ENCODE data around the gene PPP1R13B. TPM values are rescaled to one million over a fixed set of nuclear protein-coding genes. Genes with fewer than 3 reads are reported as not detected.

Gene PPP1R13B, protein sequence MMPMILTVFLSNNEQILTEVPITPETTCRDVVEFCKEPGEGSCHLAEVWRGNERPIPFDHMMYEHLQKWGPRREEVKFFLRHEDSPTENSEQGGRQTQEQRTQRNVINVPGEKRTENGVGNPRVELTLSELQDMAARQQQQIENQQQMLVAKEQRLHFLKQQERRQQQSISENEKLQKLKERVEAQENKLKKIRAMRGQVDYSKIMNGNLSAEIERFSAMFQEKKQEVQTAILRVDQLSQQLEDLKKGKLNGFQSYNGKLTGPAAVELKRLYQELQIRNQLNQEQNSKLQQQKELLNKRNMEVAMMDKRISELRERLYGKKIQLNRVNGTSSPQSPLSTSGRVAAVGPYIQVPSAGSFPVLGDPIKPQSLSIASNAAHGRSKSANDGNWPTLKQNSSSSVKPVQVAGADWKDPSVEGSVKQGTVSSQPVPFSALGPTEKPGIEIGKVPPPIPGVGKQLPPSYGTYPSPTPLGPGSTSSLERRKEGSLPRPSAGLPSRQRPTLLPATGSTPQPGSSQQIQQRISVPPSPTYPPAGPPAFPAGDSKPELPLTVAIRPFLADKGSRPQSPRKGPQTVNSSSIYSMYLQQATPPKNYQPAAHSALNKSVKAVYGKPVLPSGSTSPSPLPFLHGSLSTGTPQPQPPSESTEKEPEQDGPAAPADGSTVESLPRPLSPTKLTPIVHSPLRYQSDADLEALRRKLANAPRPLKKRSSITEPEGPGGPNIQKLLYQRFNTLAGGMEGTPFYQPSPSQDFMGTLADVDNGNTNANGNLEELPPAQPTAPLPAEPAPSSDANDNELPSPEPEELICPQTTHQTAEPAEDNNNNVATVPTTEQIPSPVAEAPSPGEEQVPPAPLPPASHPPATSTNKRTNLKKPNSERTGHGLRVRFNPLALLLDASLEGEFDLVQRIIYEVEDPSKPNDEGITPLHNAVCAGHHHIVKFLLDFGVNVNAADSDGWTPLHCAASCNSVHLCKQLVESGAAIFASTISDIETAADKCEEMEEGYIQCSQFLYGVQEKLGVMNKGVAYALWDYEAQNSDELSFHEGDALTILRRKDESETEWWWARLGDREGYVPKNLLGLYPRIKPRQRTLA
- 7.6 and 12.1 TPM in 2 replicates for total RNA-seq

DNA sequence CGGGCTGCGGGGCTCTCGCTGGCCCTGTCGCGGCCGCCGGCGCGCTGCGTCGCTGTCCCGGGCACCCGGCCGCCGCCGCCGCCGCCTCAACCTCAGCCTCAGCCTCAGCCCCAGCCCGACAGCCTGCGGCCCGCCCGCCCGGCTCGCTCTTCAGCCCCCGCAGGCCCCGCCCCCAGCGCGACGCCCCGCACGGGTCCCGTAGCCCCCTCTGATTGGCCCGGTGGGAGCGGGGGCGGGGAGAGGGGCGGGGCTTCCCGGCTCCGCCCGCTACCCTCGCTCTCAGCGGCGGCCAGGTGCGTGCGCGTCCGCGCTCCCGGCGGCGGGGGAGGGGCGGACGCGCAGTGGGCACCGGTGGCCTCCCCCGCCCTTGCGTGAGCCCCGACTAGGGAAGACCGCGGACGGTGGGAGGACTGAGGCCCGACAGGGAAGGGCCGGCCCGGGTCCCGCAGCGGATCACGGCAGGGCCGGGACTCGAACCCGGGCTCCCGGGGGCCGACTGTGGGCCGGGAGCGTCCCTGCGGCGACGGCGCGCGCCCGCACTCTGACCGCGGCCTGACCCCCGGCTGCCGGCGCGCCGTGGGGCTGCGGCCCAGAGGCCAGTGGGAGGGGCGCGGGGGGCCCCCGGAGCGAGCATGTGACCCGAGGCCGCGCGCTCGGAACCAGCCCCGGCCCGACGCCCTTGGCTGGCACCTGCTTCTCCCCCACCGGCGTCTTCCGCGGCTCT, at the start of gene PPP1R13B:
Gene PPP1R13B, minus strand, starts transcription at position 125 of the 724 bp plus-strand sequence. CDS start 268 bp downstream, outside the sequence.

DNA sequence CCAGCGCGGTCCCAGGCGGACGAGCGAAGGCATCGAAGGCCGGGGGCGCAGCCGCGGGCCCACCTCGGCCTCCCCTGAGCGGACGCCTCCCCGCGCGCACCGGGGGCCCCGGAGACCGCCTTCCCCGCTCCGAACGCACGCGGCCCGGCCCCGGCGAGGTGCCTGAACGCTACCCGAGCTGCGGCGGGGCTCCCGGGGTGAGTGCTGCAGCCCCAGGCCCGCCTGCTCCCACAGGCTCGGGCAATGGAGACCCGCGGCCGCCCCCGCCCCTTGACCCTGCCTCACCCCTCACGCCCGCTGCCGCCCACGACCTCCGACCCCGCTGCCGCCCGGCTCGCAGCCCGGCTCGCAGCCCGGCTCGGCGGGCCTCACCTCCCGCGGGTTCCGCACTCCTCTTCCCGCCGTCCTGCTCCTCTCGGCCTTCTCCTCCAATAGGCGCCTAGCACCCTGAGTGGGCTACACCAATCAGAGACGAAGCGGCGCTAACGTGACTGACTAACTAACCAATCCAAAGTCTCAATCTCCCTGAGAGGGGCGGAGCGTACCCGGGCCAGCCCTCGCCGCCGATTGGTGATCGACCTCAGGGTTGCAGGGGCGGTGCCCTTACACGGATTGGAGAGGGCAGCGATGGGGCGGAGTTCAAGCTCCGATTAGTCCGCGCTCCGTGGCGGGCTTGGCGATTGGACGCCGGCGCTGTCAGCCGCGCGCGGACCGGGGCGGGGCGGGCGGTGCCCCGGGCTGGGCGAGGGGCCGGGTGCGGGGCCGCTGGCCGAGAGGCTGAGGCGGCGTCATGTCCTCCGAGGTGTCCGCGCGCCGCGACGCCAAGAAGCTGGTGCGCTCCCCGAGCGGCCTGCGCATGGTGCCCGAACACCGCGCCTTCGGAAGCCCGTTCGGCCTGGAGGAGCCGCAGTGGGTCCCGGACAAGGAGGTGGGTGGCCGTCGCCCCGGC, 132.0 kb downstream of the PPP1R13B start, which contains the start of the genes XRCC3 and ZFYVE21:
Gene XRCC3, minus strand, starts transcription at position 400 of the 949 bp plus-strand sequence. CDS start 4,364 bp downstream, outside the sequence.
Gene ZFYVE21, plus strand, starts transcription at position 759 of the 949 bp plus-strand sequence. Its CDS starts 32 bp downstream, at position 791.

Other genes with a start within 250 kb of the PPP1R13B start
- 180 and 262 TPM in 2 replicates for gene KLC1, start 218.4 kb downstream of the PPP1R13B start, total RNA-seq
- gene XRCC3, start 132.1 kb downstream of the PPP1R13B start, total RNA-seq = 11.3 and 12.1 TPM in 2 replicates
- 44.7 and 65.7 TPM in 2 replicates for gene ZFYVE21, start 131.8 kb downstream of the PPP1R13B start, total RNA-seq
- 1.0 and 1.3 TPM in 2 replicates for gene TDRD9, start 80.9 kb upstream of the PPP1R13B start, total RNA-seq
- gene RD3L, start 95.0 kb upstream of the PPP1R13B start, total RNA-seq = not detected in 2 replicates
- gene ASPG, start 238.1 kb upstream of the PPP1R13B start, total RNA-seq = 0.09 TPM in 1 of 2 replicates, not detected in the other

All from endothelial cell of coronary artery (primary cell).